ENCODE results near the gene GDE1.

DNA sequence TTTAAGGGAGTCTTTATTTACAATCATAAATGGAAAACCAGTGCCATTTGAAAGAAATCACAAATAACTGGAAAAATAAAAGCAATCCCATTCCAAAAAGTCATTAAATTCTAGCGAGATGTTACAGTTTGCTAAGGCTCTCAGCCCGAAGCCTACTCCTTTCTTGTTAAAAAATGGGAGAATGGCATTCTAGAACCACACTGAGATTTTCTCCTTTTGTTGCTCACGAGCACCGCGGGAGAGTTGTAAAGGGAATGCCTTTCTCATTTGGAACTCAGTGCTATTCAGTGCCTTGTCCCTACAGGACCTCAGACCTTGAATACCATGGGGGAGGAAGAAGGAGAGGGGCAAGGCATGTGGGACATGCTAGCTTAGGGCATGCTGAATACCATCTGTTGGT, 36.3 kb downstream of the GDE1 start:
- TF ChIP-seq, protein P1, sequence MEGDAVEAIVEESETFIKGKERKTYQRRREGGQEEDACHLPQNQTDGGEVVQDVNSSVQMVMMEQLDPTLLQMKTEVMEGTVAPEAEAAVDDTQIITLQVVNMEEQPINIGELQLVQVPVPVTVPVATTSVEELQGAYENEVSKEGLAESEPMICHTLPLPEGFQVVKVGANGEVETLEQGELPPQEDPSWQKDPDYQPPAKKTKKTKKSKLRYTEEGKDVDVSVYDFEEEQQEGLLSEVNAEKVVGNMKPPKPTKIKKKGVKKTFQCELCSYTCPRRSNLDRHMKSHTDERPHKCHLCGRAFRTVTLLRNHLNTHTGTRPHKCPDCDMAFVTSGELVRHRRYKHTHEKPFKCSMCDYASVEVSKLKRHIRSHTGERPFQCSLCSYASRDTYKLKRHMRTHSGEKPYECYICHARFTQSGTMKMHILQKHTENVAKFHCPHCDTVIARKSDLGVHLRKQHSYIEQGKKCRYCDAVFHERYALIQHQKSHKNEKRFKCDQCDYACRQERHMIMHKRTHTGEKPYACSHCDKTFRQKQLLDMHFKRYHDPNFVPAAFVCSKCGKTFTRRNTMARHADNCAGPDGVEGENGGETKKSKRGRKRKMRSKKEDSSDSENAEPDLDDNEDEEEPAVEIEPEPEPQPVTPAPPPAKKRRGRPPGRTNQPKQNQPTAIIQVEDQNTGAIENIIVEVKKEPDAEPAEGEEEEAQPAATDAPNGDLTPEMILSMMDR (IDR thresholded peaks at IDR 0.05; ENCODE audit: low read length): no peak
- no peak for TF ChIP-seq EZH2phosphoT487 (IDR thresholded peaks at IDR 0.05; ENCODE audit: low read length)

All from MM.1S (cell line).